Left colon (tissue), 2 donors: ENCODE data around the gene GPR152. TPM values are rescaled to one million over a fixed set of nuclear protein-coding genes. Genes with fewer than 3 reads are reported as not detected.
"Not testable (repeated sequence)": the region's sequence is repeated elsewhere in the genome, so short reads cannot be mapped to it uniquely, and the experiment has no call there.

Source experiments
- ATAC-seq: fragments of 200-7000 bp; cut with Tn5 transposase; one replicate; pipeline ENCODE4 v1.9.1; 2020; ENCODE audit warnings: mild to moderate bottlenecking, moderate library complexity
- DNase-seq, 2 donors: peaks; one replicate each; pipeline ENCODE4 v3.0.0-alpha.2; 2020
- intact Hi-C, 2 donors: fragments of 100-400 bp; cut with DNase I in 1 of 2; cut with micrococcal nuclease in 1 of 2; formaldehyde crosslinking; loops; one replicate each; pipeline versions ENCODE4 v1.11.2 to v1.14.0; 2022; cut with DNase I, micrococcal nuclease
- microRNA-seq, 2 donors: library from miRNA; unstranded; fragments of <30 nt; microRNA quantifications; one replicate each; pipeline versions ENCODE4 v1.1.0 to v1.2.0, GENCODE V29; 2020
- total RNA-seq, 2 donors: library from RNA; stranded (reverse); fragmentation: NEBNext Ultra II Directional; extraction: Animal tissue kit (Norgen Biotek cat#: 25700); gene quantifications; one replicate each; pipeline ENCODE4 v1.2.1, GENCODE V29; 2021
- donor health status: DM: no; HTN: no; CAD: no.
- donor health status: DM: yes; HTN: yes; CAD: no.

Gene GPR152
- total RNA-seq, 2 donors from 2014 or later: not detected

DNA sequence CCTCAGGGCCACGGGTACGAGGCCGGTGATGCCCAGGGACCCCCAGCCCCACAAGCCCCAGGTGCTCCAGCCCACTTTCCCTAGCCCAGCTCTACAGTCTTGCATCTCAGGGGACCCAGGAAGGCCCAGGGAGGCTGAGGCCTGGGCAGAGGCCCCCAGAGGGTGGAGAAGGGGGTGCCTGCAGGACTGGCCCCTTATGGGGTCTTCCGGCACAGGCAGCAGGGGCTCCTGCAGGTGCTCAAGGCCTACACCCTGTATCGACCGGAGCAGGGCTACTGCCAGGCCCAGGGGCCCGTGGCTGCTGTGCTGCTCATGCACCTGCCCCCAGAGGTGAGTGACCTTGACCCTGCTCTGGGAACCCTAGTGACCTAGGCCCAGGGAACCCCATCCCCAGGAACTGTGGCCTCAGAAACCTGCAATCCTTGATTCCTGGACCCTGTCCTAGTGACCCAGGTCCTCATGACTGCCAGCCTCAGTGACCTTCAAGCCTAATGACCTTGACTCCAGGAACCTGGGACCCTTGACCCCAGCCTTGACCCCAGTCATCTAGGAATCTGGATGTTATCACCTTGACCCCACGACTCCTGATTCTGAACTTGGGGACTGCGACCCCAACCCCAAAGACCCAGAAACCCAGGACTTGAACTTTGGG lies 46.7 kb downstream of the GPR152 start:
- intact Hi-C loops: no loop called here
- DNase-seq: no peak
- ATAC-seq: no peak

DNA sequence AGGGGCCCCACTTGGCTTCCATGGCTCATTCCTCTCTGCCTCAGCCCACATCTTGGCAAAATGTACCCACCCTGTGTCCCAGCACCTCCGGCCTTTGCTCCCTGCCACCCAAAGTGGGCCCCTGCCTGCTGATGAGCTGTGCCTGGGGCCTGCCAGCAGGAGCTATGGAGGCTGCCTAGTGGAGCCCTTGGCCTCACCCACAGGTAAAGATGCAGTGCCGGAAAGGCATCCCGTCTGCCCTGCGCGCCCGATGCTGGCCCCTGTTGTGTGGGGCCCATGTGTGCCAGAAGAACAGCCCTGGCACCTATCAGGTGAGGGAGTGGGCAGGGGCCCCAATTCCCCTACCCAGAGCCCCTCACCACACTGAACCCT lies 47.3 kb downstream of the GPR152 start:
- no peak for DNase-seq
- intact Hi-C loops: no loop called here
- ATAC-seq: no peak

DNA sequence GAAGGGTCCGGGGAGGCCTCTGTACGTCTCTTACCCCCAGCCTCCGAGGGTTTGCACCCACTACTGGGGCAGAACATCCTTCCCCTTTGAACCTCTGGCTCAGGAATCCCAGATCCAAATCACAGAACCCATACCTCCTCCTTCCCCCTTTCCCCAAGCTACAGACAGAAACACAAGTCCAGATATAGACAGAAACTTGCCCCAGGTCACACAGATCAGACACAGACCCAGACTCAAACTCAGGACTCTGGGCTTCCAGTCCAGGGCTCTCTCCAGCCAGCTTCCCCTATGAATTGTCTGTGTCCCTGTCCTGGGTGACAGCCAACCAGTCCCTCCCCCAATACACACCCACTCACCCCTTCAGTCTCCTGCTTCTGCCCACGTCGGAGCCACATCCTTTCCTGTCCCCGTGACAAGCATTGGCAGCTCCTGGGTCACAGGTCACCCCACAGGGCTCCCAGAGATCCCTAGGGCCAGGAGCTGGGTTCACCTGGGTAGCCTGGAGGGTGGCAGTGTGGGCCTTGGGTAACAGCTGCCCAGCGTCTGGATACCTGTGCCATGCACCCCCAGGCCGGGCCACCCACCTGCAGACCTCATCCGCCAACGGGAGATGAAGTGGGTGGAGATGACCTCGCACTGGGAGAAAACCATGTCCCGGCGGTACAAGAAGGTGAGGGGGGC lies 47.9 kb downstream of the GPR152 start:
- DNase-seq (no peak), ATAC-seq (no peak)
- intact Hi-C loops: no loop called here

DNA sequence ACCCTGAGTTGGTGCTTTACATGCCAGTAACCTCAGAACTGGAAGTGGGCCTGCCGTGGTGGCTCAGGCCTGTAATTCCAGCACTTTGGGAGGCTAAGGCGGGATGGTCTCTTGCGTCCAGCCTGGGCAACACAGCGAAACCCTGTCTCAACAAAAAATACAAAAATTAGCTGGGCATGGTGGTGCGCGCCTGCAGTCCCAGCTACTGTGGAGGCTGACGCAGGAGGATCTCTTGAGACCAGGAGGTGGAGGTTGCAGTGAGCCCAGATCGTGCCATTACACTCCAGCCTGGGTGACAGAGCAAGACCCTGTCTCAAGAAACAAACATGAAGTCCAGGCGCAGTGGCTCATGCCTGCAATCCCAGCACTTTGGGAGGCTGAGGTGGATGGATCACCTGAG lies 49.4 kb downstream of the GPR152 start:
- intact Hi-C loops, ATAC-seq, DNase-seq: not testable (repeated sequence)

DNA sequence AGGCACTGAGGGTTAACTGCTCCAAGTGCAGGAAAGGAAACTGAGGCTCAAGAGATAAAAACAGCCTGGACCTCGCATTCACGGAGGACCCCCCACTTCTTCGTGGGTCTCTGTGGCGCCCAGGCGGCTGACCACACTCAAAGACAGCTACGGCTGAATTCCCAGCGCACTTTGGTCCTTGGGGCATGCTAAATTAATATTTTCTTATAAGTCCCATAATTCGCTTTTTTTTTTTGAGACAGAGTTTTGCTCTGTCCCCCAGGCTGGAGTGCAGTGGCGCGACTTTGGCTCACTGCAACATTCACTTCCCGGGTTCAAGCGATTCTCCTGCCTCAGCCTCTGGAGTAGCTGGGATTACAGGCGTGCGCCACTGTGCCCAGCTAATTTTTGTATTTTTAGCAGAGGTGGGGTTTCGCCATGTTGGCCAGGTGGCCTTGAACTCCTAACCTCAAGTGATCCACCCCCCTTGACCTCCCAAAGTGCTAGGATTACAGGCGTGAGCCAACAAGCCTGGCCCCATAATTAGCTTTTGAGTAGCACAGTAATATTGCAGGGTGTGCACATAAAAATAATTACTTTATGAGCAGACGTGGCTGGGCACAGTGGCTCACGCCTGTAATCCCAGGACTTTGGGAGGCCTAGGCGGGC lies 50.2 kb downstream of the GPR152 start:
- intact Hi-C loops, DNase-seq: not testable (repeated sequence)
- ATAC-seq: peak; percentile 39

DNA sequence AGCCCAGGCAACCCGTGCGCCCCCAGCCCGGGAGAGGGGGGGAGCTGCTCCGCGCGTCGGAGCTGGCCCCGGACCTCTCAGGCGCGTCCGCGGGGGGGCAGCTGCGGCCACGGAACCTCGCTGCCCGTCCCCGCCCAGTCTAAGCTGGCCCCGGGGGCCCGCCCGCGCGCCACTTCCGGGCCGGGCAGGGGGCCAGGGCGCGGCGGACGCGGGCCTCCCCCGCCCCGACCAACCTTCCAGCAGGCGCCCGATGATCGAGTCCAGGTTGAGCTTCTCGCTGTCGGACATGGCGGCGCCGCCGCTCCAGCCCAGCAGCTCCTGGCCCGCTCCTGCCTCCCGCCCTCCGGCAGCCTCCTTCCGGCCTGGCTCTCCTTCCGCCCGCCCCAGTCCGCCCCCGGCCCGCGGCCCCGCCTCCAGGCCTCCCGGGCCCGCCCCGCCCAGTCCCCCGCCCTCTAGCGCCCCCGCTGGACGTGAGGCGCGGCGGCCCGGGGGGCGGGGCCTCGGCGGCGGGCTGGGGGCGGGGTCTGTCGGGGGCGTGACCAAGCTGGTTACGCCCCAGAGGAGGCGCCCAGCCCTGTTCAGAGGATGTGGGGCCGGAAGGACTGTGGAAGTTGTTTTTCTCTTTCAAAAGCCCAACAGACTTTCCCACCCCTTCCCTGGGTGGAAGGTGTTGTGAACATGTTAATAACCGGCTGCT lies 50.9 kb downstream of the GPR152 start, which contains the start of gene PPP1CA:
Gene PPP1CA, minus strand, starts transcription at position 364 of the 697 bp plus-strand sequence. Its CDS starts 76 bp downstream, at position 288.
- DNase-seq: peak; percentile 87 to 92
- ATAC-seq: peak; percentile 81
- intact Hi-C loops: no loop called here

Small RNA genes lying within 50 kb of the gene (microRNA-seq; reads per million reads assigned to microRNA genes)
- 0 to 0.53 reads per million in 2 donors for gene MIR6752

Other genes with a start within 250 kb of the GPR152 start
- gene GRK2, start 186.3 kb downstream of the GPR152 start, total RNA-seq: 100 to 1,000 TPM in 1 of 2 donors, 10 to 100 TPM in 1; 95.8 to 119 TPM
- 10 to 100 TPM; 26.9 to 29.6 TPM for gene ANKRD13D, start 163.4 kb downstream of the GPR152 start, total RNA-seq
- 10 to 100 TPM; 74.9 to 79.3 TPM for gene SSH3, start 149.2 kb downstream of the GPR152 start, total RNA-seq
- gene POLD4, start 99.2 kb downstream of the GPR152 start, total RNA-seq: 100 to 1,000 TPM; 237 to 262 TPM
- 1 to 10 TPM; 2.2 to 2.4 TPM for gene CLCF1, start 79.1 kb downstream of the GPR152 start, total RNA-seq
- gene RAD9A, start 60.7 kb downstream of the GPR152 start, total RNA-seq: 10 to 100 TPM; 27.4 to 40.6 TPM
- gene PPP1CA, start 50.9 kb downstream of the GPR152 start, total RNA-seq: 100 to 1,000 TPM; 214 to 243 TPM
- gene TBC1D10C, start 48.6 kb downstream of the GPR152 start, total RNA-seq: 1 to 10 TPM; 3.0 to 4.2 TPM
- 1 to 10 TPM in 1 of 2 donors, under 1 TPM in 1; 0.61 to 2.5 TPM for gene CARNS1, start 37.1 kb downstream of the GPR152 start, total RNA-seq
- 10 to 100 TPM; 45.3 to 47.4 TPM for gene RPS6KB2, start 24.2 kb downstream of the GPR152 start, total RNA-seq
- 10 to 100 TPM in 1 of 2 donors, 1 to 10 TPM in 1; 7.1 to 11.2 TPM for gene PTPRCAP, start 15.0 kb downstream of the GPR152 start, total RNA-seq
- 100 to 1,000 TPM; 195 to 230 TPM for gene CORO1B, start 9.3 kb downstream of the GPR152 start, total RNA-seq
- 1 to 10 TPM; 1.1 to 2.0 TPM for gene CABP4, start 2.6 kb upstream of the GPR152 start, total RNA-seq
- 10 to 100 TPM; 63.6 to 68.0 TPM for gene TMEM134, start 16.5 kb upstream of the GPR152 start, total RNA-seq
- 10 to 100 TPM; 31.4 to 49.6 TPM for gene AIP, start 30.3 kb upstream of the GPR152 start, total RNA-seq
- gene PITPNM1, start 52.6 kb upstream of the GPR152 start, total RNA-seq: 100 to 1,000 TPM in 1 of 2 donors, 10 to 100 TPM in 1; 82.0 to 108 TPM
- 10 to 100 TPM; 79.5 to 86.2 TPM for gene CDK2AP2, start 55.4 kb upstream of the GPR152 start, total RNA-seq
- gene CABP2, start 70.7 kb upstream of the GPR152 start, total RNA-seq: not detected
- gene GSTP1, start 131.1 kb upstream of the GPR152 start, total RNA-seq: 100 to 1,000 TPM; 323 to 390 TPM
- 100 to 1,000 TPM; 292 to 377 TPM for gene NDUFV1, start 154.2 kb upstream of the GPR152 start, total RNA-seq
- 10 to 100 TPM; 28.8 to 49.8 TPM for gene NUDT8, start 177.2 kb upstream of the GPR152 start, total RNA-seq
- gene TBX10, start 187.0 kb upstream of the GPR152 start, total RNA-seq: 10 to 100 TPM; 12.9 to 27.1 TPM
- gene ACY3, start 198.0 kb upstream of the GPR152 start, total RNA-seq: 10 to 100 TPM; 13.1 to 17.7 TPM
- under 1 TPM in 1 of 2 donors, not detected in 1; 0.73 TPM for gene ALDH3B2, start 221.9 kb upstream of the GPR152 start, total RNA-seq